Spleen (tissue), 11 donors: ENCODE measurements around the gene MFAP5. TPM values are rescaled to one million over a fixed set of nuclear protein-coding genes. Genes with fewer than 3 reads are reported as not detected.
"Not testable (repeated sequence)": the region's sequence is repeated elsewhere in the genome, so short reads cannot be mapped to it uniquely, and the experiment has no call there.

Source experiments
- DNase-seq: peaks from one replicate; pipeline ENCODE4 v3.0.0-alpha.2; 2020
- H3K27ac ChIP-seq, 8 donors: fragments of 200-600 bp; sonication (generic) in 7 of 8; 1 replicate in 4 of 8; 2 replicates in 4 of 8; pipeline versions ENCODE4 v1.5.0 to v1.8.0; 2016 to 2021; ENCODE audit warnings: inconsistent platforms in 4 of 8, mild to moderate bottlenecking in 4 of 8, moderate library complexity in 1 of 8
- H3K27me3 ChIP-seq, 7 donors: fragments of 200-600 bp; sonication (generic) in 6 of 7; replicated peaks in 1 of 7; 1 replicate in 4 of 7; 2 replicates in 3 of 7; pipeline versions ENCODE4 v1.5.0 to v1.8.0; 2016 to 2021; ENCODE audit warnings: inconsistent platforms in 3 of 7, mild to moderate bottlenecking in 1 of 7
- H3K36me3 ChIP-seq, 6 donors: fragments of 200-600 bp; sonication (generic) in 5 of 6; 1 replicate in 4 of 6; 2 replicates in 2 of 6; pipeline versions ENCODE4 v1.5.0 to v1.8.0; 2016 to 2021; ENCODE audit warnings: inconsistent platforms in 2 of 6
- H3K4me1 ChIP-seq, 6 donors: fragments of 200-600 bp; sonication (generic) in 5 of 6; 1 replicate in 3 of 6; 2 replicates in 3 of 6; pipeline versions ENCODE4 v1.5.0 to v1.8.0; 2016 to 2021; ENCODE audit warnings: inconsistent platforms in 3 of 6
- H3K4me3 ChIP-seq, 8 donors: fragments of 200-600 bp; sonication (generic) in 7 of 8; 1 replicate in 4 of 8; 2 replicates in 4 of 8; pipeline versions ENCODE4 v1.5.0 to v1.8.0; 2016 to 2021; ENCODE audit warnings: inconsistent platforms in 4 of 8, mild to moderate bottlenecking in 4 of 8, moderate library complexity in 2 of 8
- H3K9me3 ChIP-seq, 8 donors: fragments of 200-600 bp; sonication (generic) in 7 of 8; 1 replicate in 4 of 8; 2 replicates in 4 of 8; pipeline versions ENCODE4 v1.5.0 to v1.8.0; 2016 to 2021; ENCODE audit warnings: inconsistent platforms in 4 of 8
- CTCF ChIP-seq, 11 experiments: fragments of 200-600 bp in 7 of 11; fragments of 450-650 bp in 4 of 11; sonication (generic) in 4 of 11; IDR thresholded peaks in 8 of 11; conservative IDR thresholded peaks in 3 of 11; 1 replicate in 7 of 11; 2 replicates in 4 of 11; pipeline versions ENCODE4 v1.4.0 to v1.8.0; 2016 to 2021; ENCODE audit warnings: antibody characterized with exemption in 11 of 11, inconsistent platforms in 4 of 11, mild to moderate bottlenecking in 1 of 11
- POLR2A ChIP-seq, 3 donors: fragments of 450-650 bp; IDR thresholded peaks; one replicate each; pipeline ENCODE4 v1.5.1; 2017; ENCODE audit warnings: antibody characterized with exemption in 3 of 3, mild to moderate bottlenecking in 1 of 3
- POLR2AphosphoS5 ChIP-seq, 3 donors: sonication (generic); formaldehyde crosslinking; IDR thresholded peaks; one replicate each; pipeline ENCODE4 v1.5.1; 2017; ENCODE audit warnings: antibody characterized with exemption in 3 of 3
- WGBS, 5 donors: extraction: QIAGEN DNeasy Blood & Tissue Kit in 3 of 5; methylation state at CpG; one replicate each; pipeline versions ENCODE4 v1.1.5 to v1.1.7; 2013 to 2018; 5-methylcytosine and 5-hydroxymethylcytosine counted together
- intact Hi-C: fragments of 100-400 bp; cut with DNase I; formaldehyde crosslinking; loops from one replicate; pipeline ENCODE4 v1.15.0; 2023; ENCODE audit warnings: low total_unique reads
- polyA plus RNA-seq, 3 donors: library from polyadenylated mRNA; stranded (reverse); fragments of 200-250 nt; gene quantifications; one replicate each; pipeline ENCODE4 v1.2.1, GENCODE V29; 2013
- total RNA-seq, 7 donors: library from RNA; depleted of rRNA in 3 of 7; stranded (reverse); fragments of >200 nt in 3 of 7; fragmentation: NEBNext Ultra II Directional in 4 of 7; extraction: Animal tissue kit (Norgen Biotek cat#: 25700) in 4 of 7; gene quantifications; one replicate each; pipeline versions ENCODE4 v1.1.0 to v1.2.1, GENCODE V29; 2016 to 2021
- donor health status: healthy with polysubstance abuse.
- donor health status: DM: no; HTN: no; CAD: no; lungs with moderate emphysema.
- donor health status: DM: no; HTN: no; CAD: no.
- donor health status: Bipolar disorder and iron deficiency.
- donor health status: healthy.
- donor health status: DM: no; HTN: no; CAD: no.
- donor health status: DM: yes; HTN: yes; CAD: no.

MFAP5 gene
- total and polyA plus RNA-seq, 10 donors, result 0.57 to 14.3 (median 3.3) TPM

GRCh38 chr12:8622646-8623045 is 40.0 kb downstream of the MFAP5 start:
- no peaks in the 10 kb centered on the region for H3K27me3 ChIP-seq
- no peak for TF ChIP-seq POLR2AphosphoS5 (IDR thresholded peaks at IDR 0.05)
- no peak for TF ChIP-seq CTCF (IDR thresholded peaks at IDR 0.05 in 8 of 11, conservative IDR thresholded peaks at IDR 0.05 in 3 of 11)
- TF ChIP-seq POLR2A (IDR thresholded peaks at IDR 0.05), result no peak
- no peak overlapping the region for H3K27ac ChIP-seq
- no peak for DNase-seq
- peaks cover 0 to 22% (median 8%) of the 10 kb centered on the region in 6 donors for H3K4me1 ChIP-seq
- intact Hi-C loops, result no loop called here
- H3K9me3 ChIP-seq, result peaks cover 0 to 8% (median 0%) of the 10 kb centered on the region in 8 donors
- H3K36me3 ChIP-seq, result no peaks in the 10 kb centered on the region
- no peak overlapping the region for H3K4me3 ChIP-seq
- 62 to 79% (median 71%) methylated on average over 4 of the region's 4 CpGs for WGBS, 5 donors

- no peak overlapping the region for H3K4me3 ChIP-seq
- no peaks in the 10 kb centered on the region for H3K36me3 ChIP-seq
- no peaks in the 10 kb centered on the region for H3K9me3 ChIP-seq
- intact Hi-C loops, result no loop called here
- peaks cover 0 to 22% (median 8%) of the 10 kb centered on the region in 6 donors for H3K4me1 ChIP-seq
- WGBS, 5 donors, result 79 to 88% (median 86%) methylated on average over 6 of the region's 6 CpGs
- H3K27ac ChIP-seq, result no peak overlapping the region
- H3K27me3 ChIP-seq, result no peaks in the 10 kb centered on the region
- no peak for DNase-seq
- no peak for TF ChIP-seq CTCF (IDR thresholded peaks at IDR 0.05 in 8 of 11, conservative IDR thresholded peaks at IDR 0.05 in 3 of 11)
- no peak for TF ChIP-seq POLR2AphosphoS5 (IDR thresholded peaks at IDR 0.05)
- TF ChIP-seq POLR2A (IDR thresholded peaks at IDR 0.05), result no peak
Observed at GRCh38 chr12:8615206-8615605, 47.4 kb downstream of the MFAP5 start.

- intact Hi-C loops, H3K27ac ChIP-seq, H3K4me3 ChIP-seq, H3K27me3 ChIP-seq, H3K36me3 ChIP-seq, H3K9me3 ChIP-seq, DNase-seq: not testable (repeated sequence)
- peaks cover 0 to 19% (median 9%) of the 10 kb centered on the region in 6 donors for H3K4me1 ChIP-seq
- 38 to 100% (median 87%) methylated on average over 1 of the region's 1 CpG for WGBS, 5 donors
Observed at GRCh38 chr12:8613881-8614280, 48.7 kb downstream of the MFAP5 start.

- Histone ChIP-seq H3K9me3 (no peaks in the 10 kb centered on the region), H3K4me1 (peaks cover 0 to 11% (median 8%) of the 10 kb centered on the region in 6 donors), H3K36me3 (no peaks in the 10 kb centered on the region), H3K4me3 (no peak within 1 kb of the TSS), H3K27ac (no peak within 1 kb of the TSS), H3K27me3 (no peaks in the 10 kb centered on the region)
- no peak for DNase-seq
- 63 to 86% (median 71%) methylated on average over 2 of the region's 2 CpGs for WGBS, 5 donors
- intact Hi-C loops, result no loop called here
- TF ChIP-seq CTCF (IDR thresholded peaks at IDR 0.05 in 8 of 11, conservative IDR thresholded peaks at IDR 0.05 in 3 of 11) (no peak), POLR2A (IDR thresholded peaks at IDR 0.05) (no peak), POLR2AphosphoS5 (IDR thresholded peaks at IDR 0.05) (no peak)
Observed at GRCh38 chr12:8612629-8613028, 50.0 kb downstream of the MFAP5 start, which contains the start of gene AICDA. Gene AICDA (minus strand): TSS chr12:8612859. CDS start chr12:8612767, 92 bp downstream.
